NB4 (cell line): Measurements from ENCODE around the gene MB21D2.
A peak's percentile ranks its signal among the peaks of the same experiment; 100 is the strongest.

Experiments
- DNase-seq: peaks from one replicate; pipeline ENCODE4 v3.0.0; 2010; ENCODE audit warnings: low read depth
- H3K4me3 ChIP-seq: one replicate; pipeline ENCODE4 v1.5.1; 2011; ENCODE audit warnings: mild to moderate bottlenecking, low read depth, low read length, moderate library complexity
- CTCF ChIP-seq: IDR thresholded peaks from one replicate; pipeline ENCODE4 v1.5.1; 2012; ENCODE audit warnings: low read depth, low read length
- MYC ChIP-seq: IDR thresholded peaks from 2 replicates; pipeline ENCODE4 v1.6.1; 2011; ENCODE audit warnings: low read depth, low read length
- POLR2A ChIP-seq: IDR thresholded peaks from 2 replicates; pipeline ENCODE4 v1.6.1; 2011; ENCODE audit warnings: mild to moderate bottlenecking; ENCODE audit not compliant: insufficient read length; ENCODE audit errors: extremely low read depth
- TF ChIP-seq, protein P1 (sequence below): IDR thresholded peaks from 2 replicates; pipeline ENCODE4 v1.6.1; 2011; ENCODE audit warnings: low read depth, low read length

MB21D2 gene

DNA sequence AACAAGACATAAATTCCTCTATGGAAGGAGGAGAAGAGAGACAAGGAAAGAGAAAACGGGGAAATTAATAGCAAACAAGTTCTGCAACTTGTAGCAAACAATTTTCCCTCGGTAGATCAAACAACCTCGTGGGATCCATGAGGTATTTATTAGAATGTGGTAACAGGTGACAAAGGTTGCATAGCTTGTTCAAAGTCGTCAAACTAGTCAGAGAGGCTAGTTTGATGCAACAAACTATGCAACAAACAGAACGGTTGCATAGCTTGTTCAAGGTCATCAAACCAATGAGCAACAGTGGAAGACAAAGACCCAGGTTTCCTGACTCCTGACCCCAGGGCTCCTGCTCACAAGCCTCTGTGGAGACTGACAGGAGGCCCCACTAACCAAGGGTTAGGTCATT is 20.7 kb downstream of the MB21D2 start:
- no peak overlapping the region for H3K4me3 ChIP-seq
- TF ChIP-seq POLR2A (no peak), CTCF (no peak), MYC (no peak)
- TF ChIP-seq, protein P1, sequence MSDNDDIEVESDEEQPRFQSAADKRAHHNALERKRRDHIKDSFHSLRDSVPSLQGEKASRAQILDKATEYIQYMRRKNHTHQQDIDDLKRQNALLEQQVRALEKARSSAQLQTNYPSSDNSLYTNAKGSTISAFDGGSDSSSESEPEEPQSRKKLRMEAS: no peak
- no peak for DNase-seq

DNA sequence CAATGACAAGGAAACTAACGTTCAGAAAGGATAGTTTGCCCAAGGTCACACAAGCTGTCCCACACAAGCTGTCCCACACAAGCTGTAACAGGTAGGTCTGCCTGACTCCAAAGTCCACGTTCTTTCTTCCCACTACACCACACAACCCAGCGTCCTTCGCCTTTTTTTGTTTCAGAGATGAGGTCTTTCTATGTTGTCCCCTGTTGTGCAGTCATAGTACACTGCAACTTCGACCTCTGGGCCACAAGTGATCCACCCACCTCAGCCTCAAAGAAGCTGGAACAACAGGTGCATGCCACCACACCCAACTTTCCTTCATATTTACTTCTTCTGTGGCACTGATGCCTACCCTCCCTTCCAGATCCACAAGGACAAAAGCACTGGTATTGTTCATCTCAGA is 21.4 kb downstream of the MB21D2 start:
- DNase-seq: no peak
- TF ChIP-seq CTCF (no peak), MYC (no peak), POLR2A (no peak)
- TF ChIP-seq, protein P1: no peak

DNA sequence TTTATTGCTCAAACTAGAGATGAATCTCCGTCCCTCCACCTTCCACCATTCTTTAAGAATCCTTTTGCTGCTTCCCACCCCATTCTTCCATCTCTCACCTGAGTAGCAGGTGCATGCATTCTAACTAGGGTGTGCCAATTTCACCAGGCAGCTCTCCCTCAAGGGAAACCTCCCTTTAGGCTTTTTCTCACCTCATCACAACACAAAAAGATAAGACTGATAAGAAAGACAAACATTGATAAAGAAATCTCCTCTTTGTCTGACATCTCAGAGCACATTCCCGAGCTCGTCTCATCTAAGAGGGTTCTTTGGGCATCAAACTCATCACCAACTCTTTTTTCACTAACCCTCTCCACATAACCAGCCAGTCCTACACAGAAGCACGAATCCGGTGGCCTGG is 23.0 kb downstream of the MB21D2 start:
- no peak for DNase-seq
- no peak overlapping the region for H3K4me3 ChIP-seq

More for the DNA sequence above, 21.4 kb downstream of the MB21D2 start:
- no peak overlapping the region for H3K4me3 ChIP-seq

GRCh38 chr3:192892981-192893700 is 24.5 kb downstream of the MB21D2 start:
- TF ChIP-seq MYC: peak; percentile 8; the same call in 1 of the 2 replicates
- TF ChIP-seq, protein P1: no peak
- no peak overlapping the region for H3K4me3 ChIP-seq
- DNase-seq: peak; percentile 73

More for the DNA sequence above, 23.0 kb downstream of the MB21D2 start:
- TF ChIP-seq MYC (no peak), CTCF (no peak), POLR2A (no peak)
- TF ChIP-seq, protein P1: no peak

DNA sequence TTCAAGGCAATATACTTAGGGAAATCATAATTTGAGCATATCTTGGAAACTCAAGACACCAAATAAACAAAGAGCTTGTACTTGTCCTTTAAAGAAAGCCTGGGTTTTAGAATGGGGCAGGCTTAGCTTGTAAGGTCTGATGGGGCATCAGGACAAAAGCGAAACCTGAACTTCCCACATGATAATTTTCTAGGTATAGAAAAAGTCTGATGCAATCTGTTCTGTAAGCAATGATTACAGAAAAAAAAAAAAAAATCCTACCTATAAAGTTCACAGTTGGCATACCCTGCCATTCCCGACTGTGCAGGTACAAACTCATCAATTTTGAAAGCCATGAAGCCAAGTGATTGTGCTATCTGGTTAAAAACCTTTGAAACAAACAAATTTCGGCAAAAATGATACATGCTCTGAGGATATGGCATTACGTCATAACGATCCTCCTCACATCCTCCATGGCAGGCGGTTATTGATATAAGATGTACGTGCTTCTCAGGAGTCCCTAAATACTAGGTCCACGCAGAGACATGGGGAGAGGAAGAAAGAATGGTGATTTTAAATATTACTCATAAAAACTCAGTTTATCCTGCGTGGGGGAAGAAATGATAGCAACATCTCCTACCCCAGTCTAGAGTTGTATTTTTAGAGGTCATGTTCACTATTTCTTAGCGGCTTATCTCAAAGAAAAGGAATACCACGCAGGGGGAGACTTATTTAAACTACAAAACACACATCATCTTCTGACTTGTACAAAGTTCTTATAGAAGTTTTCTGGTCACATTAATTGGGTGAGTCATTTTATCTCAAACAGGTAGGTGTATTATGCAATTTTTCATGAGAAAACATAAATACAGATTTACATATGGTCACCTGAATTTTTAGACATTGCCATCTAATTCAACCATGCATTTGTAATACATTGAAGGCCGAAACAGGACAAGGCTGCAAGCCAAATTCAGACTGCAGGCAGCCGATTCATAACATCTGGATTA is 27.0 kb downstream of the MB21D2 start:
- TF ChIP-seq MYC (no peak), POLR2A (no peak), CTCF (no peak)
- TF ChIP-seq, protein P1: no peak
- H3K4me3 ChIP-seq: no peak overlapping the region
- no peak for DNase-seq

- TF ChIP-seq, protein P1: no peak
- no peak for TF ChIP-seq CTCF
- no peak for TF ChIP-seq POLR2A
- TF ChIP-seq MYC: no peak
- no peak overlapping the region for H3K4me3 ChIP-seq
- DNase-seq: no peak
These were observed 28.0 kb downstream of the MB21D2 start for GRCh38 chr3:192889679-192890078.
